Stimulated activated CD8-positive, alpha-beta memory T cell treated with anti-CD3 and anti-CD28 coated beads, Interleukin-15, amount 100 ng/mL, for 4 hours (primary cell): ENCODE data around the gene SAMD14.

Experiments
- DNase-seq, 2 donors: peaks; one replicate each; pipeline ENCODE4 v3.0.0-alpha.2; 2020; ENCODE audit warnings: low read depth in 2 of 2

The SAMD14 gene

DNA sequence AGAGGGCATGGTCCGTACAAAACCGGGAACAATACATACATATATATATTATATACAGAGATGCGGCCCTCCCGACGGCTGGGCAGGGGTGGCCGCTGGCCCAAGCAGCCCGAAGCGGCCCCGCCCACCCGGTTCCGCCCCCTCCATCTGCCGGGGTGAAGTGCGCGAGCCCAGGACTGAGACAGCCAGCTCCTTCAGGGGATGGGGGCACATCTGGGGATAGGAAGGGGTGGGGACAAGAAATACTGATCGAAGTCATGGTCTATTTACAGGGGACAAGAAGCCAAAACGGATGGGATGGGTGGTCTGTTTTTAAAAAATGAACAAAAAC lies 3.8 kb upstream of the SAMD14 start:
- DNase-seq, result no peak

GRCh38 chr17:50133028-50133768 lies 3.2 kb upstream of the SAMD14 start:
- no peak for DNase-seq

- no peak for DNase-seq
These were observed 2.3 kb upstream of the SAMD14 start for GRCh38 chr17:50132104-50132794.

DNA sequence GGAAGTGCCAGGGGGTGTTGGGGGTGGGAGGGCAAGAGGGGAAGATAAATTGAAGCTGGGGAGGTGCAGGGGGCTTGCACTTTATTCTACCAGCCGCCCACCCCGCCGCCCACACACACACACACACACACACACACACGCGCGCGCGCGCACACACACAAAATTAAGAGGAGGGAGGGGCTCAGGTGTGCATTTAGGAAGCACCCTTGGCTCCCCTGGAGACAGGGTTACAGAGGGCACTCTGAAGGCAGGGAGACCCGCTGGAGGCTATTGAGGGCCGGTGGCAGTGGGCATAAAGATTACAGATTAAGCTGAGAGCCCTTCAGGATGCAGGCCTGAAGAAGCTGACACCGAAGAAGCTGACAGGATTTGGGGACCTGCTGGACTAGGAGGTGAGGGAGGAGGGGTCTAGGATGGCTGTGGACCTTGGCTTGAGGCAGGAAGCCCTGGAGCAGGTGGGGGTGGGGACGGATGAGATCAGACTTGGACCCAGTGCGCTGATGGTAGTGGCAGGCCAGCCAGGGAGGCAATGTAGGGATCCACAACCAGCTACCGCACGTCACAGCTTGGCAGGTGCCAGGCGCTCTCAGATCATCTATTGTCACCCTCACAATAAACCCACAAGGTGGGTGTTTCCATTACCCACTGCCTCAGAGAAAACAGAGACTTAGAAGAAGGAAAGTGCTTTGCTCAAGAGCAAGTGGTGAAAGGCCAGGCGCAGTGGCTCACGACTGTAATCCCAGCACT lies 772 bp upstream of the SAMD14 start:
- no peak for DNase-seq

GRCh38 chr17:50129353-50129727 lies 620 bp downstream of the SAMD14 start:
- no peak for DNase-seq

DNA sequence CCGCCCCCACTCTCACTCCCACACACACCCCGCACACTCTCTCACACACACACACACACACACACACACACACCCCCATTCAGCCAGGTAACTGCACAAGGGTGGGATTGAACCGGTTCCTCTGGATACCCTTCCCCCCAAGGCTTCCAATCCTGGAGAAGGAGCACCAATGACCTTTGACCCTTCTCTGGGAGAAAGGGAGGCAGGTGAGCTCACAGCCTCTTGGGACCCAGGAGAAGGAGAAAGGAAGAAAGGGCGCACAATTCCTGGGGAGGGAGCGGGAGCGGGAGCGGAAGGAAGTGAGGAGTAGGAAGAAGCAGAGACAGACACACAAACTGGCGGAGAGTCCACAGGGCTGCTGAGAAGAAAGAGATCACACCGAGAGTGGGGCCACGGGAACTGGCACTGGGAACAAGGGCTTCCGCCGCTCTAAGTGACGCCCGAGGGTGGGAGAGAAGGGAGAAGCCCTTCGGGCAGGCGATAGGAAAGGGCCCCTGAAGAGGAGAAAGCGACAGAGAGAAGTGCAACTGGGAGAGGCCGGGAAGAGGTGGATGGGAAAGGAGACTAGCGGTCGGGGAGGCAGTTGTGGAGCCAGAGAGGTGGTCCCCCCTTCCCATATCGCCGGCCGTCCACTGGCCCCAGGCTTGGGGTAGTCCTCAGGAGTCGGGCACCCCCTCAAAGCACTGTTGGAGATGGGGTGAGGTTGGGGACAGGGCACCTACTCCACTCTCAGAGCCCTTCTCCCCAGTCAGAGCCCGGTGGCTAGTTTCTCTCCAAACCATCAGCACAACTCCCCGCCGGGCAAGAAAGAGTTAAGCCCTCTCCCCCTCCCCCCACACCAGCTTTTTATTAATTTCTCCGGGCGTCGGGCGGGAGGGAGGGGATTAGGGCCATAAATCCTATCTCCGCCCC lies 1.3 kb downstream of the SAMD14 start:
- DNase-seq, result no peak

GRCh38 chr17:50127697-50128361 lies 2.1 kb downstream of the SAMD14 start:
- DNase-seq, result no peak

GRCh38 chr17:50125420-50125997 lies 4.5 kb downstream of the SAMD14 start:
- DNase-seq, result no peak

GRCh38 chr17:50123649-50124349 lies 6.2 kb downstream of the SAMD14 start:
- no peak for DNase-seq

DNA sequence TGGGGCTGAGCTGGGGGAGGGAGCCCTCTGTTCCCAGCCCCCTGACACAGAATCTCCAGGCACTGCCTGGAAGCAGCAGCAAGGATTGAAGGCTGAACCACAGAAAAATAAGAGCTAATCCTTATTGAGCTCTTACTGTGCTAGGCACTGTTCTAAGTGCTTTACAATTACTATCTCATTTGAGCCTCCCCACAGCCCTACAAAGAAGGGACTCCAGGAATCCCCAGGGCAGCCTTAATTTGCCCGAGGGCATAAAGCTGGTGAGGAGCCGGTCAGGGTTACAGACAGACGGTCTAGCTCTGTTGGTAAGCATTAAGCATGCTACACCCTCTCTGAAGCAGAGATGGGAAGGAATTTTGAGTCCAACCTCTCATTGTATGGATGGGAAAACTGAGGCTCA lies 7.0 kb downstream of the SAMD14 start:
- no peak for DNase-seq

GRCh38 chr17:50120475-50121253 lies 9.3 kb downstream of the SAMD14 start:
- DNase-seq, result no peak

GRCh38 chr17:50118828-50119218 lies 11.1 kb downstream of the SAMD14 start:
- no peak for DNase-seq

DNA sequence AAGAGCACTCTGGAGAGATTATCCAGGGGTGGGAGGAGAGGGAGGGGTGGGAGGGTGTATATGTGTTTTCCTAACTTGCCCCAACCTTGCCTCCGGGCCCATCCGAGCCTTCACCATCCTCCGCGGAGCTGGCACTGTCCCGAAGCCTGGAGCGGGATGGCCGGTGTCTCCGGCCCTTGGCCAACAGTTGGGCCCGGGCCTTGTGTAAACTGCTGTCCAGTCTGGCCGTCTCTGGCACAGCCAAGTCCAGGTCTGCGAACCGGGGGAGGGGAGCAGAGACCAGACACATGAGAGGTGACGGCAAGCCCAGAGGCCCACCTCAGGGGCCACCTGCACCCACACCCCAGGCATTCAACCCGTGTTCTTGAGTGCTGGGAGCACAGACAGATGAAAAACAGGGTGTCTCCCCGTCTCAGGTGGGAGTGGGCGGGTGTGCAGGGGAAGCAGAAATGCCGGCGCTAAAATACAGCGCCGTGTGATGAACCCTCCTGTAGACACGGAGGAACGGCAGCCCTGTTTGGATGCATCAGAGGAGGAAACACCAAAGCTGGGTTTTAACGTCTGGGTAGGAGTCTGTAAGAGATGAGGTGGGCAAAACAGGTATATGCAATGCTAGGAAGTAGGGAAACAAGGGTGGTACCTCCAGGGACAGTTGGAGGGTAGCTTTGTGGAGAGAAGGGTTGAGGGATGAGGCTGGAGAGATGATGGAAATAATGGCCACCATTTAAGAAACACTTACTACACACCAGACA lies 11.7 kb downstream of the SAMD14 start:
- no peak for DNase-seq

DNA sequence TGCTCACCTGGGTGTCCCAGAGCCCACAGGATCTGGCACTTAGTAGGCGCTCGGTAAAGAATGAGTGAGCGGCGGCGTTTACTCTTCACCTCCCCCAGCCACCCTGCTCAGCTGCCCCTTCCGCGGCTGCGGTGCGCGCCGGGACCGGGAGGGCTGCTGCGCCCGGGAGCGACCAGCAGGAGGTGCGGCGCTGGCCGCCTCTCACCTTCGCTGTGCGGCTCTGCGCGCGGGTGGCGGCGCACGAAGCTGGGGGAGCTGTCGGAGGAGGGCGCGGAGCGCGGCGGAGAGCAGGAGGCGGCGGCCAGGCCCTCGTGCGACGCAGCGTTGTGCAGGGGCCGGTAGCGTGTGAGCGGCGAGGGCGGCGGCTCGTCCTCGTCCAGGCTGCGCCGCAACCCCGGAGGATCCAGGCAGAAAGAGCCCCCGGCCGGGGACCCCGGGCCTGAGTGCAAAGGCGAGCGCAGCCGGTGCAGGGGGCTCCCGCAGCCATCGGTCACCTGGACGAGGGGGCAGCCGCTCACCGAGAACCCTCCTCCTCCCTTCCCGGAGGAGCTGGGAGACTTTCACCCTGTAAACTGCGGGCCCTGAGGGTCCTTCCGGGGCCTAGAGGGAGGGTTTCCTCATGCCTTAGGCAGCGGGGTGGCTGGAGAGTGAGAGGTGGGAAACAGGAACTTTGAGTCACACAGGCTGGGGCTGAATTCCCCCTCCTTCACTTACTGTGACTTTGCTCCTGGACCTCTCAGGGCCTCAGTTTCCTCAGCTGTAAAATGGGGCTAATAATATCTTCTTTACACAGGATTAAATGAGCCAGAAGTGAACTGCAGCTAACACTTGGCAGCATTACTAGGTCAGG lies 12.5 kb downstream of the SAMD14 start:
- DNase-seq, result peak; percentile 27 to 38

- DNase-seq, result no peak
These were observed 14.2 kb downstream of the SAMD14 start for GRCh38 chr17:50115756-50116155.

DNA sequence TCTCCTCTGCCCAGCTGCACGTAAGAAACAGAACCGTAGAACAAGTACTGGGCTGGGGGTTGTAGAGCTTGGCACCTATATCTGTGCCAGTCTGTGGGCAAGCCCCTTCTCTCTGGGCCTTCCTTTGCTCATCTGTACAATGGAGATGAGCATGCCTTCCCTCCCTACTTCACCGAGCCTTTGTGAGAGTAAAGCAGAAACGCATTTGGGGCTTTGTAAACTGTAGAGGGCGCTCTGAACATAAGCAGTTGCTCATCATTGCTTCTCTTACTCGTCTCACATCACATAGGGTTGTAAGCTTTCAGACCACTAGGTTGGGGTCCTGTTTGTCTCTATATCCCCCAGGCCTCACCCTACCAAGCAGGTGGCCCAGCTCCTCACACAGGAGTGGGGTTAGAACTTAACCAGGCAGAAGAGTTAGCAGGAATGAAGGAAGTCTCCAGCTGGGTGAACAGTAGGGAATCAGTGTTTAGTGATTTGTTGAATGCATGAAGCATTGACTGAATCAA lies 15.1 kb downstream of the SAMD14 start:
- no peak for DNase-seq

GRCh38 chr17:50114401-50114800 lies 15.6 kb downstream of the SAMD14 start:
- DNase-seq, result no peak
